ENCODE data around the gene EMID1.

Gene EMID1

GRCh38 chr22:29207562-29208501, 2.1 kb downstream of the EMID1 start:
- H3K27ac ChIP-seq (ENCODE audit: low read depth, low read length) = no peak overlapping the region
- H3K4me1 ChIP-seq (ENCODE audit: control insufficient read depth, insufficient read depth, low read length) = no peaks in the 10 kb centered on the region
- no peak overlapping the region for H3K4me3 ChIP-seq (ENCODE audit: low read length)
- no peak overlapping the region for H3K9ac ChIP-seq (ENCODE audit: low read length)
- peaks cover 3% of the 10 kb centered on the region for H3K27me3 ChIP-seq (ENCODE audit: control insufficient read depth, insufficient read depth, low read length)
- H3K36me3 ChIP-seq (ENCODE audit: control insufficient read depth, insufficient read depth, low read length) = no peaks in the 10 kb centered on the region

DNA sequence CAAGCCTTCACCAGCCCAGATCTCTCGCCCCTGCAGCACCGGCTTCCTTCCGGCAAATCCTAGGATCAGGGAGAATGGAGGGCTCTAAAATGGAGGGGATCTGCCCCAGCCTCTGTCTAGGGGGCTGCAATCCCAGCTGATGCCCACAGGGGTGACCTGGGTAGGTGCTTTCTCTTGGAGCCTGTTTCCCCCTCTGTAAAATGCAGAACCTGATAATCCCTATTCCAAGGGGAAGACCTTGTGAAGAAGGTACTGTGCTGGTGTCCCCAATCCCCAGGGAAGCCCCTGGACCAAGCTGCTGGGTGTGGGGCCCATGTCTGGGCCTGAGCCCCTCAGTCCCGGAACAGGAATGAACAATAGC, 2.8 kb downstream of the EMID1 start:
- no peaks in the 10 kb centered on the region for H3K36me3 ChIP-seq (ENCODE audit: control insufficient read depth, insufficient read depth, low read length)
- no peak overlapping the region for H3K4me3 ChIP-seq (ENCODE audit: low read length)
- H3K9ac ChIP-seq (ENCODE audit: low read length) = no peak overlapping the region
- no peaks in the 10 kb centered on the region for H3K4me1 ChIP-seq (ENCODE audit: control insufficient read depth, insufficient read depth, low read length)
- H3K27me3 ChIP-seq (ENCODE audit: control insufficient read depth, insufficient read depth, low read length) = peaks cover 3% of the 10 kb centered on the region
- H3K27ac ChIP-seq (ENCODE audit: low read depth, low read length) = no peak overlapping the region

GRCh38 chr22:29208879-29209623, 3.4 kb downstream of the EMID1 start:
- no peaks in the 10 kb centered on the region for H3K36me3 ChIP-seq (ENCODE audit: control insufficient read depth, insufficient read depth, low read length)
- no peak overlapping the region for H3K4me3 ChIP-seq (ENCODE audit: low read length)
- peaks cover 3% of the 10 kb centered on the region for H3K27me3 ChIP-seq (ENCODE audit: control insufficient read depth, insufficient read depth, low read length)
- no peaks in the 10 kb centered on the region for H3K4me1 ChIP-seq (ENCODE audit: control insufficient read depth, insufficient read depth, low read length)
- H3K27ac ChIP-seq (ENCODE audit: low read depth, low read length) = no peak overlapping the region
- no peak overlapping the region for H3K9ac ChIP-seq (ENCODE audit: low read length)

DNA sequence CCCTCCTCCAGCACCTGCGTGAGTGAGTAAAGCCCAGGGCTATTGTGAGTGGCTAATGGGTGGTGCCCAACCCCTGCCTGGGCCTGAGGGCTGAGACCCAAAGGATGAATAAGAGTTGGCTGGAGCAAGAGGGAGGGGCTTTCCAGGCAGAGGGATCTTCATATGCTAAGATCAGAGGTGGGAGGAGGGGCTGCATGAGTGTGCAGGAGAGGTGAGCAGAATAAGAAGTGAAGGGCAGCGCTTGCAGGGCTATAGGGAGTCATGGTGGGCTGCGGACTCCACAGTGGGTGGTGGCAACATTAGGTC, 3.9 kb downstream of the EMID1 start:
- Histone ChIP-seq H3K4me3 (ENCODE audit: low read length) (no peak overlapping the region), H3K27me3 (ENCODE audit: control insufficient read depth, insufficient read depth, low read length) (peaks cover 3% of the 10 kb centered on the region), H3K4me1 (ENCODE audit: control insufficient read depth, insufficient read depth, low read length) (no peaks in the 10 kb centered on the region), H3K36me3 (ENCODE audit: control insufficient read depth, insufficient read depth, low read length) (no peaks in the 10 kb centered on the region), H3K9ac (ENCODE audit: low read length) (no peak overlapping the region), H3K27ac (ENCODE audit: low read depth, low read length) (no peak overlapping the region)

DNA sequence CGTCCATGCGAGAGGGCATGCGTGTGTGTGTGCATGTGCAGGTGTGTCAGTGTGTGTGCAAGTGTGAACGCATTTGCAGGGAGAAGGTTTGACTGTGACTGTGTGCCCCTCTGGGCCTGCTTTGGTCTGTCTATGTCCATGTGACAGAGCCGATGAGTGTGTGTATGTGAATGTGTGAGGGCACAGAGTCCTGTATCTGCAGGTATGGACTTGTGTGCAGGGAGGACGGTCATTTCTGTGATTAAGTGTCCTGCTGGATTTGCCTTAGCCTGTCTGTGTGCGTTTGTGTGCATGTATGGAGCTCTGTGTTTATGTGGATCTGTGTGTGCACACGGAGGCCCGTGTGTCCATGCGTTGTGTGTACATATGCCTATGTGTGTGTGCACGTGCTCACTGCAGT, 5.4 kb downstream of the EMID1 start:
- no peak overlapping the region for H3K27ac ChIP-seq (ENCODE audit: low read depth, low read length)
- no peaks in the 10 kb centered on the region for H3K36me3 ChIP-seq (ENCODE audit: control insufficient read depth, insufficient read depth, low read length)
- no peak overlapping the region for H3K9ac ChIP-seq (ENCODE audit: low read length)
- no peaks in the 10 kb centered on the region for H3K27me3 ChIP-seq (ENCODE audit: control insufficient read depth, insufficient read depth, low read length)
- H3K4me1 ChIP-seq (ENCODE audit: control insufficient read depth, insufficient read depth, low read length) = no peaks in the 10 kb centered on the region
- no peak overlapping the region for H3K4me3 ChIP-seq (ENCODE audit: low read length)

- H3K4me1 ChIP-seq (ENCODE audit: control insufficient read depth, insufficient read depth, low read length) = no peaks in the 10 kb centered on the region
- no peak overlapping the region for H3K4me3 ChIP-seq (ENCODE audit: low read length)
- no peaks in the 10 kb centered on the region for H3K36me3 ChIP-seq (ENCODE audit: control insufficient read depth, insufficient read depth, low read length)
- no peak overlapping the region for H3K9ac ChIP-seq (ENCODE audit: low read length)
- H3K27me3 ChIP-seq (ENCODE audit: control insufficient read depth, insufficient read depth, low read length) = no peaks in the 10 kb centered on the region
- H3K27ac ChIP-seq (ENCODE audit: low read depth, low read length) = no peak overlapping the region
Observed at GRCh38 chr22:29211466-29211865, 5.8 kb downstream of the EMID1 start.

DNA sequence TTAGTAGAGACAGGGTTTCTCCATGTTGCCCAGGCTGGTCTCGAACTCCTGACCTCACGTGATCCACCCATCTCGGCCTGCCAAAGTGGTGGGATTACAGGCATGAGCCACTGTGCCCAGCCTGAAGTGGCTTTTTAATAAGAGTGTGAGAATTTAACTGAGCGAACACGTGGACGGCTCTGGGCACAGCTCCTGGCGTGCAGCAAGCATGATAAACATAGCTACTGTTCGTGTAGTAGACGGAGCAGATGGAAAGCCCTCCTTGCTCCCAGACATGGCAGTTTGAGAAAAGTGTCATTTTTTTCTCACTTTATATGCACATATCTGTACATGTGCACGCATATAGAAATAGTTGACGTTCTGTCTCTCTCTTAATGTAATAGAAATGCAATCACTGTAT, 7.0 kb downstream of the EMID1 start:
- Histone ChIP-seq H3K4me1 (ENCODE audit: control insufficient read depth, insufficient read depth, low read length) (no peaks in the 10 kb centered on the region), H3K9ac (ENCODE audit: low read length) (no peak overlapping the region), H3K27ac (ENCODE audit: low read depth, low read length) (no peak overlapping the region), H3K27me3 (ENCODE audit: control insufficient read depth, insufficient read depth, low read length) (no peaks in the 10 kb centered on the region), H3K36me3 (ENCODE audit: control insufficient read depth, insufficient read depth, low read length) (no peaks in the 10 kb centered on the region), H3K4me3 (ENCODE audit: low read length) (no peak overlapping the region)

DNA sequence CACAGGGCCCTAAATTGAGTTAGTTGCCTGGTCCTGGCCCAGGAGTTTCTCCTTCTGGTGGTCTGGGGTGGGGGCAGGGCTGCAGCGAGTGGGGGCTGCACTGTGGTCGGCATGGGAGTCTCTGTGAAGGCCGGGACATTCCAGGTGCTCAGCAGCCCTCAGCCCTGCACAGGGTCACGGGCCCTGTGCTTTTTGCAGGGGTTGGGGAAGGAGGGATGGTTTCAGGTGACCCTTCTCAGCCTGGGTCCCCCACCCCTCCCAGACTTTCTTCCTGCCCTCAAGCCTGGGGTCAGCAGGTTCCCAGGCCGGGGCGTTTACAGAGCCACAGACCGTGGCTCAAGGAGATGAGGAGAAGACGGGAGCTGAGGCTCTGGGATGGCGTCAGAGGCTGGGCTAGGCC, 7.8 kb downstream of the EMID1 start:
- Histone ChIP-seq H3K27me3 (ENCODE audit: control insufficient read depth, insufficient read depth, low read length) (no peaks in the 10 kb centered on the region), H3K9ac (ENCODE audit: low read length) (no peak overlapping the region), H3K27ac (ENCODE audit: low read depth, low read length) (no peak overlapping the region), H3K36me3 (ENCODE audit: control insufficient read depth, insufficient read depth, low read length) (no peaks in the 10 kb centered on the region), H3K4me1 (ENCODE audit: control insufficient read depth, insufficient read depth, low read length) (no peaks in the 10 kb centered on the region), H3K4me3 (ENCODE audit: low read length) (no peak overlapping the region)

DNA sequence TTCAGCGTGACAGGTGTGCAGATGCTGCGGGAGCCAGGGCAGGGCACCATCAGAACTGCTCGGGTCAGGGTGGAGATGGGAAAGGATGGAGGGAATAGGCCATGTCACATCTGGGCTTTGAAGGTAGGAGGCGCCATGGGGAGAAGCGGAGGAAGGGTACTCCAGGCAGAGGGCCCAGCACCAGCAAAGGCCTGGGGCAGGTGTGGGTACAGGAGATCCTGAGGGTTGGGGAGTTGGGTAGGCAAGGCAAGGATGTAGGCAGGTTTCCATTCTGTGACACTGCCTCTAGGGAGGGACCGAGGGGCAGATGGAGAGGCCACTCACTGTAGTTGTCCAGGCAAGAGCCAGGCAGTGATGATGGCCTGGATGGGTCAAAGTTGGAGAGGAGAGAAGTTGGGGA, 8.5 kb downstream of the EMID1 start:
- Histone ChIP-seq H3K9ac (ENCODE audit: low read length) (no peak overlapping the region), H3K27ac (ENCODE audit: low read depth, low read length) (no peak overlapping the region), H3K27me3 (ENCODE audit: control insufficient read depth, insufficient read depth, low read length) (no peaks in the 10 kb centered on the region), H3K4me3 (ENCODE audit: low read length) (no peak overlapping the region), H3K4me1 (ENCODE audit: control insufficient read depth, insufficient read depth, low read length) (no peaks in the 10 kb centered on the region), H3K36me3 (ENCODE audit: control insufficient read depth, insufficient read depth, low read length) (no peaks in the 10 kb centered on the region)

DNA sequence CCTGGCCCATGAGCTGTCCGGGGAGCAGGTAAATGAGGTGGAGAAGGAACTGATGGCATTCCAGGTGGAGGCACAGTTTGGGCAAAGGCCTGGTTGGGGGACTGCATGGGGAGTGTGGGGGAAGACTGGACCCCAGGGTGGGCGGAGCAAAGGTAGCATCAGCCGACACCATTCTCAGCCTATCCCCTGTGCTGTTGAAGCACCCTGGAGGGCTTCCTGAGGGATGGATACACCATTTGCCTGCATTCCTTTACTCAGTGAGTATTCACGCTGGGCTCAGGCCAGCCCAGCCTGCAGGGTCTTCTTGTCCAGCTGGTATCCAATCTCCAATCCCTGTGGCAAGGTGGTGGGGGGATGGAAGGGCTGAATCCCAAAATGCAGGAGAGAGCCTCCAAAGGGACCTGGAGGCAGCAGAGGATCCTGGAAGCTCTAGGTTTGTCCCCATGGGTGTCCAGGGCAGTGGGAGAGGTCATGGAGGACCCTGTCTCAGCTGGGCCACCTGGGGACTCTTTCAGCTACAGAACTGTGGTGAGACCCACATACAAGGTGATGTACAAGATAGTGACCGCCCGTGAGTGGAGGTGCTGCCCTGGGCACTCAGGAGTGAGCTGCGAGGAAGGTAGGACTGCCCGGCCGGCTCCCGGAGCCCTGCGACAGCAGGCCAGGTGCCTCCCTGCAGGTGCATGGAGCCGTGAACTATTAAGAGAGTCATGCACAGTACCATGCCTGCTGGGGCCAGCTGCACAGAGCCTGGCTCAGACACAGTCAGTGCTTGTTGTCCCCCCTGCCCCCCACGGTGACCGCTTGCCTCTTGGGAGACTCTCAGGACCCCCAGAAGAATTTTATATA, 9.5 kb downstream of the EMID1 start:
- Histone ChIP-seq H3K4me3 (ENCODE audit: low read length) (no peak overlapping the region), H3K4me1 (ENCODE audit: control insufficient read depth, insufficient read depth, low read length) (no peaks in the 10 kb centered on the region), H3K27me3 (ENCODE audit: control insufficient read depth, insufficient read depth, low read length) (no peaks in the 10 kb centered on the region), H3K9ac (ENCODE audit: low read length) (no peak overlapping the region), H3K36me3 (ENCODE audit: control insufficient read depth, insufficient read depth, low read length) (no peaks in the 10 kb centered on the region), H3K27ac (ENCODE audit: low read depth, low read length) (no peak overlapping the region)

- Histone ChIP-seq H3K4me1 (ENCODE audit: control insufficient read depth, insufficient read depth, low read length) (no peaks in the 10 kb centered on the region), H3K4me3 (ENCODE audit: low read length) (no peak overlapping the region), H3K27ac (ENCODE audit: low read depth, low read length) (no peak overlapping the region), H3K36me3 (ENCODE audit: control insufficient read depth, insufficient read depth, low read length) (no peaks in the 10 kb centered on the region), H3K27me3 (ENCODE audit: control insufficient read depth, insufficient read depth, low read length) (no peaks in the 10 kb centered on the region), H3K9ac (ENCODE audit: low read length) (no peak overlapping the region)
Observed at GRCh38 chr22:29216011-29216872, 10.5 kb downstream of the EMID1 start.

All from rectal smooth muscle tissue (tissue), 1 donor.